ENCODE results near the gene VSTM4. TPM values are rescaled to one million over a fixed set of nuclear protein-coding genes. Genes with fewer than 3 reads are reported as not detected.

VSTM4 gene, protein sequence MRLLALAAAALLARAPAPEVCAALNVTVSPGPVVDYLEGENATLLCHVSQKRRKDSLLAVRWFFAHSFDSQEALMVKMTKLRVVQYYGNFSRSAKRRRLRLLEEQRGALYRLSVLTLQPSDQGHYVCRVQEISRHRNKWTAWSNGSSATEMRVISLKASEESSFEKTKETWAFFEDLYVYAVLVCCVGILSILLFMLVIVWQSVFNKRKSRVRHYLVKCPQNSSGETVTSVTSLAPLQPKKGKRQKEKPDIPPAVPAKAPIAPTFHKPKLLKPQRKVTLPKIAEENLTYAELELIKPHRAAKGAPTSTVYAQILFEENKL
- 39.5 TPM for total RNA-seq
- polyA plus RNA-seq (ENCODE audit: insufficient read depth in 1 of 8, insufficient read length in 8 of 8, low replicate concordance in 1 of 8) = 10 to 100 TPM; 35.5 to 59.5 (median 47.9) TPM
- long read RNA-seq, donor 1, full-length matches to known transcripts = 9 of 9 reads
- long read RNA-seq, donor 1, partial matches to known transcripts = 0 of 9 reads
- long read RNA-seq, donor 1, other reads (novel, unspliced or antisense) = 0 of 9 reads
- long read RNA-seq, donor 2, full-length matches to known transcripts = 3 of 3 reads
- long read RNA-seq, donor 2, partial matches to known transcripts = 0 of 3 reads
- long read RNA-seq, donor 2, other reads (novel, unspliced or antisense) = 0 of 3 reads
- long read RNA-seq, donor 3, full-length matches to known transcripts = 24 of 40 reads
- long read RNA-seq, donor 3, partial matches to known transcripts = 16 of 40 reads
- long read RNA-seq, donor 3, other reads (novel, unspliced or antisense) = 0 of 40 reads
- long read RNA-seq, donor 4, full-length matches to known transcripts = 14 of 19 reads
- long read RNA-seq, donor 4, partial matches to known transcripts = 5 of 19 reads
- long read RNA-seq, donor 4, other reads (novel, unspliced or antisense) = 0 of 19 reads
- long read RNA-seq, donor 5, full-length matches to known transcripts = 35 of 43 reads
- long read RNA-seq, donor 5, partial matches to known transcripts = 8 of 43 reads
- long read RNA-seq, donor 5, other reads (novel, unspliced or antisense) = 0 of 43 reads
- long read RNA-seq, donor 6, full-length matches to known transcripts = 14 of 14 reads
- long read RNA-seq, donor 6, partial matches to known transcripts = 0 of 14 reads
- long read RNA-seq, donor 6, other reads (novel, unspliced or antisense) = 0 of 14 reads
- long read RNA-seq, donor 7, full-length matches to known transcripts = 9 of 9 reads
- long read RNA-seq, donor 7, partial matches to known transcripts = 0 of 9 reads
- long read RNA-seq, donor 7, other reads (novel, unspliced or antisense) = 0 of 9 reads
- long read RNA-seq, donor 8, full-length matches to known transcripts = 11 of 18 reads
- long read RNA-seq, donor 8, partial matches to known transcripts = 7 of 18 reads
- long read RNA-seq, donor 8, other reads (novel, unspliced or antisense) = 0 of 18 reads
- long read RNA-seq, donor 9, full-length matches to known transcripts = 11 of 11 reads
- long read RNA-seq, donor 9, partial matches to known transcripts = 0 of 11 reads
- long read RNA-seq, donor 9, other reads (novel, unspliced or antisense) = 0 of 11 reads
- long read RNA-seq, donor 10, full-length matches to known transcripts = 16 of 16 reads
- long read RNA-seq, donor 10, partial matches to known transcripts = 0 of 16 reads
- long read RNA-seq, donor 10, other reads (novel, unspliced or antisense) = 0 of 16 reads
- long read RNA-seq, donor 11, full-length matches to known transcripts = 12 of 12 reads
- long read RNA-seq, donor 11, partial matches to known transcripts = 0 of 12 reads
- long read RNA-seq, donor 11, other reads (novel, unspliced or antisense) = 0 of 12 reads

- Histone ChIP-seq H3K9me3 (replicated peaks; ENCODE audit: control insufficient read depth, low read depth, low read length) (no peaks in the 10 kb centered on the region), H3K27me3 (ENCODE audit: control insufficient read depth, insufficient read depth, low read length) (peaks cover 3% of the 10 kb centered on the region), H3K27ac (ENCODE audit: low read length) (peak within 1 kb of the TSS; percentile 88), H3K4me3 (ENCODE audit: low read length) (peak within 1 kb of the TSS; percentile 75), H3K4me1 (ENCODE audit: control insufficient read depth, insufficient read depth, low read length) (peaks cover 63% of the 10 kb centered on the region), H3K36me3 (ENCODE audit: control insufficient read depth, insufficient read depth, low read length) (peaks cover 16% of the 10 kb centered on the region)
- WGBS (ENCODE audit: insufficient coverage) = under 1% methylated on average over 90 of the region's 95 CpGs
- DNase-seq = peak; percentile 85
These were observed at the start of gene VSTM4 for GRCh38 chr10:49115015-49115795. Gene VSTM4, minus strand, starts transcription at chr10:49115522. Its CDS starts 37 bp downstream, at chr10:49115485.

- Histone ChIP-seq H3K9me3 (replicated peaks; ENCODE audit: control insufficient read depth, low read depth, low read length) (no peaks in the 10 kb centered on the region), H3K4me3 (ENCODE audit: low read length) (no peak overlapping the region), H3K4me1 (ENCODE audit: control insufficient read depth, insufficient read depth, low read length) (peaks cover 24% of the 10 kb centered on the region), H3K27ac (ENCODE audit: low read length) (no peak overlapping the region), H3K27me3 (ENCODE audit: control insufficient read depth, insufficient read depth, low read length) (no peaks in the 10 kb centered on the region), H3K36me3 (ENCODE audit: control insufficient read depth, insufficient read depth, low read length) (no peaks in the 10 kb centered on the region)
- 38% methylated on average over 6 of the region's 9 CpGs for WGBS (ENCODE audit: insufficient coverage)
- DNase-seq = peak; percentile 46
These were observed 49.4 kb upstream of the VSTM4 start for GRCh38 chr10:49164559-49165188.

- DNase-seq = no peak
- Histone ChIP-seq H3K9me3 (replicated peaks; ENCODE audit: control insufficient read depth, low read depth, low read length) (no peaks in the 10 kb centered on the region), H3K4me3 (ENCODE audit: low read length) (no peak overlapping the region), H3K27ac (ENCODE audit: low read length) (no peak overlapping the region), H3K4me1 (ENCODE audit: control insufficient read depth, insufficient read depth, low read length) (peaks cover 24% of the 10 kb centered on the region), H3K36me3 (ENCODE audit: control insufficient read depth, insufficient read depth, low read length) (no peaks in the 10 kb centered on the region), H3K27me3 (ENCODE audit: control insufficient read depth, insufficient read depth, low read length) (no peaks in the 10 kb centered on the region)
- 93% methylated on average over 2 of the region's 4 CpGs for WGBS (ENCODE audit: insufficient coverage)
These were observed 48.4 kb upstream of the VSTM4 start for GRCh38 chr10:49163741-49164140.

DNA sequence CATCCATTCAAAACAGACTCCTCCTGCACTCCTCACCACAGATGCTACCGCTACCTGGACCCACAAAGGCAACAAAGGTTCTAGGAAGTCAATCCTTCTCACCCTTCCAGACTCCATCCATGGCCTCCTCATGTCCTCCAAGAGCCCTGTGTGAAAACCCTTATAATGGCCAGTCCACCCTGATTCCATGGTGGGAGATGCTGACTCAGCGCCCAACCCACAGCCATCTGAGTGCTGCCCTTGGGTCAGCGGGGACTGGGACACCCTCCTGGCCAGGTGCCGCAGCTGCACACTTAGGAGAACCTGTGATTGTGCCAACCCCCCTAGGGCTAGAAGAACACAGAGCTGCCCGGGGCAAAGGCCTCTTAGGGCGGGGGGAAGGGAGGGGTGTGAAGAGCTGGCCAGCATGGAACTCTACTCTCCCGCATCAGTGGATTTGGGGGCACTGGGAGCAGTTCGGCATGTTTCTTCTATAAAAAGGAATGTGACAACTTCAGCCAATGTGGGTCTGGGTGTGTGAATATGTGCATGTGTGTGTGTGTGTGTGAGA, 47.5 kb upstream of the VSTM4 start:
- no peak for DNase-seq
- H3K27me3 ChIP-seq (ENCODE audit: control insufficient read depth, insufficient read depth, low read length) = no peaks in the 10 kb centered on the region
- no peak overlapping the region for H3K27ac ChIP-seq (ENCODE audit: low read length)
- H3K36me3 ChIP-seq (ENCODE audit: control insufficient read depth, insufficient read depth, low read length) = no peaks in the 10 kb centered on the region
- no peak overlapping the region for H3K4me3 ChIP-seq (ENCODE audit: low read length)
- peaks cover 21% of the 10 kb centered on the region for H3K4me1 ChIP-seq (ENCODE audit: control insufficient read depth, insufficient read depth, low read length)
- WGBS (ENCODE audit: insufficient coverage) = 82% methylated on average over 7 of the region's 8 CpGs
- H3K9me3 ChIP-seq (replicated peaks; ENCODE audit: control insufficient read depth, low read depth, low read length) = no peaks in the 10 kb centered on the region

- no peak overlapping the region for H3K27ac ChIP-seq (ENCODE audit: low read length)
- no peak overlapping the region for H3K4me3 ChIP-seq (ENCODE audit: low read length)
- H3K4me1 ChIP-seq (ENCODE audit: control insufficient read depth, insufficient read depth, low read length) = peaks cover 14% of the 10 kb centered on the region
- no peaks in the 10 kb centered on the region for H3K36me3 ChIP-seq (ENCODE audit: control insufficient read depth, insufficient read depth, low read length)
- no peaks in the 10 kb centered on the region for H3K9me3 ChIP-seq (replicated peaks; ENCODE audit: control insufficient read depth, low read depth, low read length)
- no peak for DNase-seq
- WGBS (ENCODE audit: insufficient coverage) = 67% methylated on average over 3 of the region's 5 CpGs
- no peaks in the 10 kb centered on the region for H3K27me3 ChIP-seq (ENCODE audit: control insufficient read depth, insufficient read depth, low read length)
These were observed 46.7 kb upstream of the VSTM4 start for GRCh38 chr10:49162063-49162462.

- 88% methylated on average over 1 of the region's 8 CpGs for WGBS (ENCODE audit: insufficient coverage)
- Histone ChIP-seq H3K27ac (ENCODE audit: low read length) (no peak overlapping the region), H3K4me3 (ENCODE audit: low read length) (no peak overlapping the region), H3K27me3 (ENCODE audit: control insufficient read depth, insufficient read depth, low read length) (no peaks in the 10 kb centered on the region), H3K9me3 (replicated peaks; ENCODE audit: control insufficient read depth, low read depth, low read length) (no peaks in the 10 kb centered on the region), H3K4me1 (ENCODE audit: control insufficient read depth, insufficient read depth, low read length) (peaks cover 9% of the 10 kb centered on the region), H3K36me3 (ENCODE audit: control insufficient read depth, insufficient read depth, low read length) (no peaks in the 10 kb centered on the region)
- peak; percentile 84 for DNase-seq
These were observed 46.2 kb upstream of the VSTM4 start for GRCh38 chr10:49161411-49161997.

GRCh38 chr10:49160814-49161213, 45.5 kb upstream of the VSTM4 start:
- WGBS (ENCODE audit: insufficient coverage) = 70% methylated on average over 1 of the region's 5 CpGs
- Histone ChIP-seq H3K4me1 (ENCODE audit: control insufficient read depth, insufficient read depth, low read length) (peaks cover 9% of the 10 kb centered on the region), H3K36me3 (ENCODE audit: control insufficient read depth, insufficient read depth, low read length) (no peaks in the 10 kb centered on the region), H3K9me3 (replicated peaks; ENCODE audit: control insufficient read depth, low read depth, low read length) (no peaks in the 10 kb centered on the region), H3K4me3 (ENCODE audit: low read length) (no peak overlapping the region), H3K27ac (ENCODE audit: low read length) (no peak overlapping the region), H3K27me3 (ENCODE audit: control insufficient read depth, insufficient read depth, low read length) (no peaks in the 10 kb centered on the region)
- no peak for DNase-seq

DNA sequence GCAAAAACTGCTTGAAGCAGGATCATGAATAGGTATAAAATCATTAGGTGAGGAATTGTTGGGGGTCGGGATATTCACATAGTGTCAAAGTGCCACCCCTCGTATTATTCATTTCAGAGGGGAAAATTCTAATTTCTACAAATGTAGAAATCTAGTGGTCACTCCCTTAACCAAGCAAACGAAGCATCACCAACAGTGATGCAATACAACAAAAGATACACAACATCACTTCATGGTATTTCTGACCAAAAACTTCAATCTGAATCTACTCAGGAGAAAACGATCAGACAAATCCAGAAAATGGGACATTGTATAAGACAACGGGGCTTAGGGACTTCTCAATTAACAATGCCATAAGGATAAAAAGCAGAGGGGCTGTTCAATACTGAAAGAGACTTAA, 44.8 kb upstream of the VSTM4 start:
- Histone ChIP-seq H3K4me3 (ENCODE audit: low read length) (no peak overlapping the region), H3K9me3 (replicated peaks; ENCODE audit: control insufficient read depth, low read depth, low read length) (no peaks in the 10 kb centered on the region), H3K27me3 (ENCODE audit: control insufficient read depth, insufficient read depth, low read length) (no peaks in the 10 kb centered on the region), H3K27ac (ENCODE audit: low read length) (no peak overlapping the region), H3K4me1 (ENCODE audit: control insufficient read depth, insufficient read depth, low read length) (peaks cover 9% of the 10 kb centered on the region), H3K36me3 (ENCODE audit: control insufficient read depth, insufficient read depth, low read length) (no peaks in the 10 kb centered on the region)
- no peak for DNase-seq
- no CpG with 5 or more reads among the region's 5 CpGs for WGBS (ENCODE audit: insufficient coverage)
